Neural cell (in vitro differentiated cells): ENCODE data around the gene NDUFV2. TPM values are rescaled to one million over a fixed set of nuclear protein-coding genes. Genes with fewer than 3 reads are reported as not detected.

Experiments used
- H2AFZ ChIP-seq: fragments of 200-600, 300-800 bp; sonication (generic), shearing (Covaris generic); 2 replicates; pipeline ENCODE4 v1.6.0; 2014; ENCODE audit warnings: low read depth, mild to moderate bottlenecking, antibody characterized with exemption, low read length, moderate library complexity
- H3F3A ChIP-seq: fragments of 200-600 bp; shearing (Covaris generic); 2 replicates; pipeline ENCODE4 v1.6.1; 2016; ENCODE audit warnings: mild to moderate bottlenecking, moderate library complexity, mixed read lengths, antibody characterized with exemption, low read length; ENCODE audit not compliant: insufficient read depth, poor library complexity, severe bottlenecking
- H3K27ac ChIP-seq: fragments of 200-600, 300-800 bp; sonication (generic), shearing (Covaris generic); 2 replicates; pipeline ENCODE4 v1.5.1; 2014; ENCODE audit warnings: mild to moderate bottlenecking, low read length, moderate library complexity
- H3K27me3 ChIP-seq: fragments of 300-800, 200-600 bp; sonication (generic), shearing (Covaris generic); 2 replicates; pipeline ENCODE4 v1.6.0; 2014; ENCODE audit warnings: mild to moderate bottlenecking, low read depth, low read length, moderate library complexity; ENCODE audit not compliant: insufficient read depth
- H3K36me3 ChIP-seq: fragments of 300-800, 200-600 bp; sonication (generic), shearing (Covaris generic); 2 replicates; pipeline ENCODE4 v1.5.1; 2014; ENCODE audit warnings: mild to moderate bottlenecking, antibody characterized with exemption, low read length, moderate library complexity; ENCODE audit not compliant: insufficient read depth
- H3K4me2 ChIP-seq: fragments of 300-800, 200-600 bp; sonication (generic), shearing (Covaris generic); 2 replicates; pipeline ENCODE4 v1.6.0; 2014; ENCODE audit warnings: mild to moderate bottlenecking, low read length
- H3K4me3 ChIP-seq: fragments of 300-800, 200-600 bp; sonication (generic), shearing (Covaris generic); 2 replicates; pipeline ENCODE4 v1.5.1; 2014; ENCODE audit warnings: mild to moderate bottlenecking, low read length, moderate library complexity
- H3K79me2 ChIP-seq: fragments of 200-600 bp; shearing (Covaris generic); replicated peaks from 2 replicates; pipeline ENCODE4 v1.6.0; 2014; ENCODE audit warnings: mild to moderate bottlenecking, low read length, moderate library complexity; ENCODE audit not compliant: insufficient read depth
- H3K9ac ChIP-seq: fragments of 300-800, 200-600 bp; sonication (generic), shearing (Covaris generic); 2 replicates; pipeline ENCODE4 v1.6.1; 2016; ENCODE audit warnings: mild to moderate bottlenecking, low read length, mixed read lengths
- H3K9me2 ChIP-seq: fragments of 200-600 bp; shearing (Covaris generic); 2 replicates; pipeline ENCODE4 v1.6.1; 2016; ENCODE audit warnings: mild to moderate bottlenecking, low read length, mixed read lengths; ENCODE audit not compliant: insufficient read depth
- H3K9me3 ChIP-seq: fragments of 200-600, 300-800 bp; sonication (generic), shearing (Covaris generic); 2 replicates; pipeline ENCODE4 v1.6.1; 2016; ENCODE audit warnings: mild to moderate bottlenecking, mixed run types, low read length, moderate library complexity, mixed read lengths
- H4K20me1 ChIP-seq: fragments of 200-600 bp; shearing (Covaris generic); 2 replicates; pipeline ENCODE4 v1.6.1; 2016; ENCODE audit warnings: mild to moderate bottlenecking, mixed run types; ENCODE audit not compliant: insufficient read depth
- CTCF ChIP-seq: fragments of 450-650 bp; IDR thresholded peaks from 2 replicates; pipeline ENCODE4 v1.5.1; 2014; ENCODE audit warnings: antibody characterized with exemption, mild to moderate bottlenecking, moderate library complexity; ENCODE audit not compliant: poor library complexity, severe bottlenecking
- EP300 ChIP-seq: fragments of 450-650 bp; conservative IDR thresholded peaks from 2 replicates; pipeline ENCODE4 v1.6.1; 2014; ENCODE audit warnings: antibody characterized with exemption, mild to moderate bottlenecking, moderate library complexity; ENCODE audit not compliant: poor library complexity, severe bottlenecking
- EZH2 ChIP-seq: fragments of 200-600, 300-800 bp; shearing (Covaris generic), sonication (generic); IDR thresholded peaks from 2 replicates; pipeline ENCODE4 v1.6.1; 2014; ENCODE audit warnings: antibody characterized with exemption, low read length, borderline replicate concordance, mild to moderate bottlenecking; ENCODE audit not compliant: insufficient read depth, poor library complexity, severe bottlenecking
- MXI1 ChIP-seq: fragments of 450-650 bp; conservative IDR thresholded peaks from 2 replicates; pipeline ENCODE4 v1.6.1; 2014; ENCODE audit warnings: antibody characterized with exemption, mild to moderate bottlenecking; ENCODE audit not compliant: poor library complexity, severe bottlenecking
- POLR2AphosphoS5 ChIP-seq: IDR thresholded peaks from 2 replicates; pipeline ENCODE4 v1.6.1; 2012
- RAD21 ChIP-seq: fragments of 450-650 bp; conservative IDR thresholded peaks from 2 replicates; pipeline ENCODE4 v1.6.1; 2014; ENCODE audit warnings: antibody characterized with exemption, mild to moderate bottlenecking, moderate library complexity
- REST ChIP-seq: IDR thresholded peaks from 2 replicates; pipeline ENCODE4 v1.6.1; 2012; ENCODE audit warnings: borderline replicate concordance
- SMC3 ChIP-seq: fragments of 450-650 bp; conservative IDR thresholded peaks from 2 replicates; pipeline ENCODE4 v1.6.1; 2014; ENCODE audit warnings: antibody characterized with exemption, mild to moderate bottlenecking, moderate library complexity; ENCODE audit not compliant: poor library complexity
- TAF1 ChIP-seq: IDR thresholded peaks from 2 replicates; pipeline ENCODE4 v1.6.1; 2012; ENCODE audit warnings: low read depth
- polyA plus RNA-seq: library from polyadenylated mRNA; depleted of rRNA; stranded (reverse); fragments of >200 nt; gene quantifications from 2 replicates; pipeline ENCODE4 v1.2.3, GENCODE V29; 2014

The NDUFV2 gene
- polyA plus RNA-seq, 1 donor from 2014 or later: 285 TPM

- H3K9me3 ChIP-seq: no peaks in the 10 kb centered on the region
- peak overlapping the region; percentile 92 for H3K9ac ChIP-seq
- no peaks in the 10 kb centered on the region for H3K27me3 ChIP-seq
- H3F3A ChIP-seq: peaks cover 3% of the 10 kb centered on the region
- H3K4me2 ChIP-seq: peak overlapping the region; percentile 76
- H3K79me2 ChIP-seq: peaks cover 65% of the 10 kb centered on the region
- no peak for TF ChIP-seq REST
- no peak for TF ChIP-seq EZH2
- no peak for TF ChIP-seq RAD21
- no peak for TF ChIP-seq SMC3
- TF ChIP-seq EP300: no peak
- no peak for TF ChIP-seq POLR2AphosphoS5
- no peak for TF ChIP-seq CTCF
- TF ChIP-seq MXI1: no peak
- TF ChIP-seq TAF1: no peak
- peaks cover 9% of the 10 kb centered on the region for H4K20me1 ChIP-seq
- no peaks in the 10 kb centered on the region for H3K36me3 ChIP-seq
- H3K9me2 ChIP-seq: no peaks in the 10 kb centered on the region
- H2AFZ ChIP-seq: no peak overlapping the region
- H3K4me3 ChIP-seq: peak overlapping the region; percentile 70
- H3K27ac ChIP-seq: peak overlapping the region; percentile 91
Observed at GRCh38 chr18:9104244-9104901, 1.9 kb downstream of the NDUFV2 start.

- peaks cover 9% of the 10 kb centered on the region for H4K20me1 ChIP-seq
- no peaks in the 10 kb centered on the region for H3K36me3 ChIP-seq
- H2AFZ ChIP-seq: no peak overlapping the region
- peaks cover 75% of the 10 kb centered on the region for H3K79me2 ChIP-seq
- peaks cover 3% of the 10 kb centered on the region for H3F3A ChIP-seq
- peak overlapping the region; percentile 92 for H3K9ac ChIP-seq
- no peak overlapping the region for H3K27ac ChIP-seq
- no peaks in the 10 kb centered on the region for H3K9me2 ChIP-seq
- H3K27me3 ChIP-seq: no peaks in the 10 kb centered on the region
- peak overlapping the region; percentile 76 for H3K4me2 ChIP-seq
- H3K9me3 ChIP-seq: no peaks in the 10 kb centered on the region
- peak overlapping the region; percentile 70 for H3K4me3 ChIP-seq
- TF ChIP-seq POLR2AphosphoS5 (no peak), REST (no peak), CTCF (no peak), SMC3 (no peak), MXI1 (no peak), TAF1 (no peak), EP300 (no peak), EZH2 (no peak), RAD21 (no peak)
Observed at GRCh38 chr18:9105420-9105819, 2.9 kb downstream of the NDUFV2 start.
